ENCODE data around the gene ANK2.
"Not testable (repeated sequence)": the region's sequence is repeated elsewhere in the genome, so short reads cannot be mapped to it uniquely, and the experiment has no call there.

The ANK2 gene

GRCh38 chr4:113154281-113154680 is 104.8 kb downstream of the ANK2 start:
- no peak for DNase-seq

GRCh38 chr4:113157086-113157857 is 107.8 kb downstream of the ANK2 start:
- no peak for DNase-seq

GRCh38 chr4:113159942-113160545 is 110.6 kb downstream of the ANK2 start:
- no peak for DNase-seq

GRCh38 chr4:113160548-113160947 is 111.1 kb downstream of the ANK2 start:
- DNase-seq: no peak

GRCh38 chr4:113162089-113162488 is 112.6 kb downstream of the ANK2 start:
- no peak for DNase-seq

GRCh38 chr4:113169368-113169767 is 119.9 kb downstream of the ANK2 start:
- no peak for DNase-seq

GRCh38 chr4:113170115-113170804 is 120.8 kb downstream of the ANK2 start:
- no peak for DNase-seq

GRCh38 chr4:113170805-113171468 is 121.5 kb downstream of the ANK2 start:
- no peak for DNase-seq

- no peak for DNase-seq
Observed at GRCh38 chr4:113173126-113173792, 123.8 kb downstream of the ANK2 start.

- DNase-seq: no peak
Observed at GRCh38 chr4:113173793-113174264, 124.4 kb downstream of the ANK2 start.

- DNase-seq: no peak
Observed at GRCh38 chr4:113179091-113179490, 129.6 kb downstream of the ANK2 start.

- DNase-seq: no peak
Observed at GRCh38 chr4:113179996-113180395, 130.5 kb downstream of the ANK2 start.

GRCh38 chr4:113181289-113182007 is 132.0 kb downstream of the ANK2 start:
- no peak for DNase-seq

- no peak for DNase-seq
Observed at GRCh38 chr4:113183032-113183605, 133.7 kb downstream of the ANK2 start.

- DNase-seq: not testable (repeated sequence)
Observed at GRCh38 chr4:113186220-113186619, 136.8 kb downstream of the ANK2 start.

- DNase-seq: no peak
Observed at GRCh38 chr4:113186913-113187312, 137.5 kb downstream of the ANK2 start.

- DNase-seq: no peak
Observed at GRCh38 chr4:113187358-113187757, 137.9 kb downstream of the ANK2 start.

- DNase-seq: no peak
Observed at GRCh38 chr4:113189546-113189945, 140.1 kb downstream of the ANK2 start.

GRCh38 chr4:113209153-113209552 is 159.7 kb downstream of the ANK2 start:
- DNase-seq: no peak

GRCh38 chr4:113209652-113210320 is 160.3 kb downstream of the ANK2 start:
- DNase-seq: no peak

GRCh38 chr4:113212613-113213012 is 163.2 kb downstream of the ANK2 start:
- no peak for DNase-seq
